Mucosa of descending colon (tissue), 3 donors: ENCODE measurements around the gene KCNA2. TPM values are rescaled to one million over a fixed set of nuclear protein-coding genes. Genes with fewer than 3 reads are reported as not detected.
A peak's percentile ranks its signal among the peaks of the same experiment; 100 is the strongest.

ENCODE experiments used
- ATAC-seq: fragments of 200-7000 bp; cut with Tn5 transposase; one replicate; pipeline ENCODE4 v1.9.1; 2020; ENCODE audit warnings: mild to moderate bottlenecking, moderate library complexity
- DNase-seq, 3 donors: peaks; one replicate each; pipeline ENCODE4 v3.0.0-alpha.2; 2020
- H3K36me3 ChIP-seq: fragments of 200-600 bp; one replicate; pipeline ENCODE4 v1.8.0; 2021; ENCODE audit warnings: low read depth, mild to moderate bottlenecking
- H3K4me1 ChIP-seq: fragments of 200-600 bp; one replicate; pipeline ENCODE4 v1.8.0; 2021; ENCODE audit warnings: low read depth, mild to moderate bottlenecking
- H3K4me3 ChIP-seq: fragments of 200-600 bp; one replicate; pipeline ENCODE4 v1.8.0; 2021; ENCODE audit warnings: mild to moderate bottlenecking
- H3K9me3 ChIP-seq: fragments of 200-600 bp; one replicate; pipeline ENCODE4 v1.8.0; 2021; ENCODE audit warnings: mild to moderate bottlenecking
- CTCF ChIP-seq: fragments of 200-600 bp; IDR thresholded peaks from one replicate; pipeline ENCODE4 v1.8.0; 2022; ENCODE audit warnings: antibody characterized with exemption, mild to moderate bottlenecking
- intact Hi-C, 2 donors: fragments of 100-400 bp; cut with DNase I in 1 of 2; cut with micrococcal nuclease in 1 of 2; formaldehyde crosslinking; loops; one replicate each; pipeline versions ENCODE4 v1.11.0 to v1.11.1; 2022; cut with DNase I, micrococcal nuclease
- long read RNA-seq, 2 donors: library from polyadenylated mRNA; unstranded; transcript quantifications; one replicate each; pipeline ENCODE4 v2.0.0, GENCODE V29; 2019 to 2021
- total RNA-seq, 3 donors: library from RNA; stranded (reverse); fragmentation: NEBNext Ultra II Directional in 2 of 3; extraction: Animal tissue kit (Norgen Biotek cat#: 25700) in 2 of 3; gene quantifications; one replicate each; pipeline versions ENCODE4 v1.2.1 to v1.2.4, GENCODE V29; 2021 to 2023
- donor health status: DM: no; HTN: no; CAD: no; lungs with moderate emphysema.
- donor health status: DM: no; HTN: no; CAD: no.
- donor health status: DM: no; HTN: yes; CAD: no.

KCNA2 gene
- 1 to 10 TPM in 1 of 3 donors, under 1 TPM in 2; 0.12 to 4.7 (median 0.46) TPM for total RNA-seq
- long read RNA-seq, donor 1, partial matches to known transcripts, result 0 of 3 reads
- long read RNA-seq, donor 1, other reads (novel, unspliced or antisense), result 2 of 3 reads
- long read RNA-seq, donor 2, partial matches to known transcripts, result 0 of 1 reads
- long read RNA-seq, donor 2, other reads (novel, unspliced or antisense), result 1 of 1 reads

DNA sequence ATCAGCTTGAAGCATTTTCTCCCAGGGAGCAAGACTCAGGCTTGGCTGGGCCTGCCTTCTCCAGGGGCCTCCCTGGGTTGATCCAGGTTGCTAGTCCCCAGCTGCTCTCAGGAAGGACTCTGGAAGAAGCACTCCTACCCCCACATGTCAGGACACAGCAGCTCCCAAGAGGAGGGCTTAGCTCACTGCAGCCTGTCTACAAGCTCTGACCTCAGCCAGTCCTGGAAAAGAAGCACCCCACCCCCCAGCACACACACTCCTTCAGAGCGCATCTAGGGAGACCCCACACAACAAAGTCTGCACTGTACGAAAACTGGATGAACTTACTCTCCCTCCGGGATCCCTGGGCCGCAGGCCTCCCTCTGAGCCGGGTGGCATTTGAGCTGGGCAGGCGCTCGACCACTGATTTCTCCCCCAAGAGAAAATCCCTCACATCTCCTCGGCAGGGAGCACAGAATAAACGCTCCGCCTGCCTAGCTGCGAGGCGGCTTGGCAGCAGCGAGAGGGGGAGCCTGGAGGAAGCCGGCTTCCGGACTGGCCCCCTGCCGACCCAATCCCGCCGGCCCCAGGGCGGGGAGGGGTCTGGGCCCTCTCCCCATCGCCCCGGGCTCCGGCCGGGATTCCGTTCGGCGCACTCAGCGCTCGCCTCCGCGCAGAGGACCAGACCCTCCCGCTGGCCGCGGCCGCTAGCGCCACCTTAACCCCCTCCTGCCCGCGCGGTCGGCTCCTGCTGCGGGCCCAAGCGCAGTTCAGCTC is at the start of gene KCNA2:
KCNA2 (minus strand) TSS at position 458 of the 756 bp plus-strand sequence. CDS start 1,576 bp downstream, outside the sequence.
- peaks cover 17% of the 10 kb centered on the region for H3K4me1 ChIP-seq
- peak; percentile 38 for ATAC-seq
- no peak for TF ChIP-seq CTCF
- no peak within 1 kb of the TSS for H3K4me3 ChIP-seq
- no peak for DNase-seq
- intact Hi-C loops, result no loop called here
- H3K9me3 ChIP-seq, result no peaks in the 10 kb centered on the region
- no peaks in the 10 kb centered on the region for H3K36me3 ChIP-seq

DNA sequence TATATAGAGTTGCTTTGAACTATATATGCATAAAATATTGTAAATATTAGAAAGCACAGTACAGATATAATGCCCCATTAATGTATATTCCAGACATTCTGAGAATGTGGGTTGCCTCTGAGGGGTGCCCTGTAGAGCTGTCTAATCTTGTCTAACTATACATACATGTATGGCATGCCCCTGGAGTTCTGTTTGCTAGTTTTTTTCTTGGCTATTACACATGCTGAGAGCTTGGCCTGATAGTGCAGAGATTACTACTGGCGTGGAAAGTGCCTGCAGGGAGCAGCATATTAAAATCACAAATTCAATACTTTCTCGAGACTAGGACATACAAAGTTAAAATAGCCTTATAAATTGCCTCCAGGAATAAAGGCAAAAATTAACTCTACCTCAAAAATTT is 44.5 kb upstream of the KCNA2 start:
- ATAC-seq (no peak), DNase-seq (no peak)
- no peaks in the 10 kb centered on the region for H3K9me3 ChIP-seq
- no peak overlapping the region for H3K4me3 ChIP-seq
- TF ChIP-seq CTCF, result no peak
- intact Hi-C loops, result no loop called here
- H3K36me3 ChIP-seq, result no peaks in the 10 kb centered on the region
- H3K4me1 ChIP-seq, result no peaks in the 10 kb centered on the region

DNA sequence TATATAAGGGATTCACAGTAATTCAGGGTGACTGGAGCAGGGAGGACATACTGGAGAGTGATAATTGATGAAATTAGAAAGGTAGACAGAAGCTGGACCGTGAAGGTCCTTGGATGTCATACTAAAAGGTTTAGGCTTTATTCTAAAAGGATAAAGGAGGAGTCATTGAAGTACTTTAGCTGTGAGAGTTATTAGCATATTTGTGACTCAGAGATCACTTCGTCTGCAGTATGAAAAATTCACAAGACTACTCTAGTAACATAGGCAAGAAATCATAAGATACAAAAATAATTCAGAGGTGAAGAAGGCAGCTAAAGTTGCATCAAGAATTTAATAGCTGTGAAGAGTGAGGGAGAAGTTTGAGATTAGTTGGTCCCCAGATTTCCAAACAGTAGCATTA is 42.3 kb upstream of the KCNA2 start:
- ATAC-seq, result no peak
- intact Hi-C loops, result no loop called here
- H3K9me3 ChIP-seq, result no peaks in the 10 kb centered on the region
- H3K36me3 ChIP-seq, result no peaks in the 10 kb centered on the region
- DNase-seq, result no peak
- no peaks in the 10 kb centered on the region for H3K4me1 ChIP-seq
- TF ChIP-seq CTCF, result no peak
- H3K4me3 ChIP-seq, result no peak overlapping the region

DNA sequence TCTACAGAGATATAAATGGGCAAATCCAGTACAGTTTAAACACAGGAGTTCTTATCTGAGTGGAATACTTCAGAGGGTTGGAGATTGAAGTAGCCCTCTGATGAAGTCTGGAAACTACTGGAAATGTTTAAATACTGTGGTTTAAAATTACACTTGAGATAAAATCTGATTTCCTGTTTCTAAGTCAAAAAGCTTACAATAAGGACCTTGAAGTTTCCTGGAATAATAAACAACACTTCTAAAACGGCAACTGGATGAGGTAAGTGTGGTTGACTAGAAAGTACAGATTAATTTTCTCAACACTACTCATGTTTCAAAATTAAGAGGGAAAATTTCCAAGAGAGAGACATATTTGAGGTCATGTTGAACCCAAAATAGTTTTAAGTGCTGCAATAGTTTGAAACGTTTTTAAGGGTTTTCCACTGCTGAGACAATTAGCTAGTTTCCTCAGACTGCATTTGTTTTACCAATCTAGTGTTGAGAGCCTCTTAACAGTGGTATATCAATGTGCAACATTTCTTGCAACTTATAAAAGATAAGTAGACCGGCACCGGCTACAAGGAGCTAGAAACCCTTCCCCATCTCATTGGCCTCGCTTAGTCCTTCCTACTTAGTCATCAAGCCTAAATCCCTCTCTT is 41.2 kb upstream of the KCNA2 start:
- no peak for TF ChIP-seq CTCF
- ATAC-seq, result peak; percentile 54
- no peaks in the 10 kb centered on the region for H3K4me1 ChIP-seq
- no peaks in the 10 kb centered on the region for H3K9me3 ChIP-seq
- intact Hi-C loops, result no loop called here
- no peaks in the 10 kb centered on the region for H3K36me3 ChIP-seq
- no peak overlapping the region for H3K4me3 ChIP-seq
- no peak for DNase-seq

- intact Hi-C loops, result no loop called here
- no peaks in the 10 kb centered on the region for H3K4me1 ChIP-seq
- TF ChIP-seq CTCF, result no peak
- peak; percentile 41 for ATAC-seq
- no peaks in the 10 kb centered on the region for H3K36me3 ChIP-seq
- H3K4me3 ChIP-seq, result no peak overlapping the region
- no peaks in the 10 kb centered on the region for H3K9me3 ChIP-seq
- no peak for DNase-seq
Observed at GRCh38 chr1:110645821-110646735, 39.9 kb upstream of the KCNA2 start.
